HG02571 (cell line): ENCODE measurements around the gene LRFN4.
"Not testable (repeated sequence)": the region's sequence is repeated elsewhere in the genome, so short reads cannot be mapped to it uniquely, and the experiment has no call there.

Experiments used
- ATAC-seq: cut with Tn5 transposase; IDR thresholded peaks from one replicate; pipeline ENCODE4 v1.9.1; 2021; ENCODE audit warnings: mild to moderate bottlenecking, moderate library complexity; ENCODE audit not compliant: unreplicated experiment

The LRFN4 gene

GRCh38 chr11:66856496-66857233, at the start of gene LRFN4:
LRFN4 (plus strand) TSS chr11:66857064; CDS start chr11:66857745, 681 bp downstream.
- ATAC-seq: peak; percentile 29

GRCh38 chr11:66809592-66809991, 47.3 kb upstream of the LRFN4 start:
- no peak for ATAC-seq

GRCh38 chr11:66810576-66811185, 46.2 kb upstream of the LRFN4 start:
- ATAC-seq: no peak

- no peak for ATAC-seq
Measured at GRCh38 chr11:66814678-66815077, 42.2 kb upstream of the LRFN4 start.

GRCh38 chr11:66815646-66816045, 41.2 kb upstream of the LRFN4 start:
- ATAC-seq: no peak

- no peak for ATAC-seq
Measured at GRCh38 chr11:66818231-66818955, 38.5 kb upstream of the LRFN4 start.

GRCh38 chr11:66820381-66820780, 36.5 kb upstream of the LRFN4 start:
- ATAC-seq: no peak

- no peak for ATAC-seq
Measured at GRCh38 chr11:66820901-66821300, 36.0 kb upstream of the LRFN4 start.

- no peak for ATAC-seq
Measured at GRCh38 chr11:66823700-66824099, 33.2 kb upstream of the LRFN4 start.

- ATAC-seq: not testable (repeated sequence)
Measured at GRCh38 chr11:66824573-66824972, 32.3 kb upstream of the LRFN4 start.

GRCh38 chr11:66834539-66834845, 22.4 kb upstream of the LRFN4 start:
- no peak for ATAC-seq

GRCh38 chr11:66834943-66835342, 21.9 kb upstream of the LRFN4 start:
- ATAC-seq: no peak

GRCh38 chr11:66835768-66836405, 21.0 kb upstream of the LRFN4 start:
- ATAC-seq: no peak

- no peak for ATAC-seq
Measured at GRCh38 chr11:66840317-66841091, 16.4 kb upstream of the LRFN4 start.

- ATAC-seq: no peak
Measured at GRCh38 chr11:66841861-66842260, 15.0 kb upstream of the LRFN4 start.

GRCh38 chr11:66842501-66842895, 14.4 kb upstream of the LRFN4 start:
- no peak for ATAC-seq

GRCh38 chr11:66842896-66843775, 13.7 kb upstream of the LRFN4 start, which contains the start of gene RCE1:
RCE1 (plus strand) TSS chr11:66843441; CDS start chr11:66843456, 15 bp downstream.
- peak; percentile 72 for ATAC-seq

- no peak for ATAC-seq
Measured at GRCh38 chr11:66843776-66844495, 12.9 kb upstream of the LRFN4 start.

- ATAC-seq: no peak
Measured at GRCh38 chr11:66844496-66845142, 12.2 kb upstream of the LRFN4 start.
